K562 (cell line): ENCODE results near the gene UBAC2. TPM values are rescaled to one million over a fixed set of nuclear protein-coding genes. Genes with fewer than 3 reads are reported as not detected.

Experiments
- ATAC-seq: fragments of 200-7000 bp; cut with Tn5 transposase; 3 replicates; pipeline ENCODE4 v1.9.1; 2020; ENCODE audit warnings: moderate library complexity
- BruUV-seq: library from RNA; stranded (reverse); fragments of 400-500 nt; replicated peaks from 2 replicates; lab custom pipeline; 2021; lab: Mats Ljungman, UMichigan
- CTCF ChIA-PET: fragments of 300-600 bp; formaldehyde crosslinking; extraction: SDS; loops from one replicate; lab custom pipeline; 2021; ENCODE audit warnings: low intra/inter-chr PET ratio; lab: Yijun Ruan, JAX
- POLR2A ChIA-PET: fragments of 300-600, 350-650 bp; sonication (Branson Sonifier 250); formaldehyde crosslinking; extraction: SDS; loops from one replicate; lab custom pipeline; 2021; ENCODE audit warnings: antibody characterized with exemption, inconsistent platforms; lab: Yijun Ruan, JAX
- DNase-seq, 4 experiments: peaks; one replicate each; pipeline versions ENCODE4 v3.0.0 to v3.0.0-alpha.2; 2011 to 2018; ENCODE audit warnings: low spot score in 3 of 4, mixed read lengths in 3 of 4; ENCODE audit errors: extremely low read depth in 1 of 4
- FAIRE-seq: peaks from 2 replicates; lab custom pipeline; 2011; peaks lifted over from hg19 to GRCh38; lab: Jason Lieb, UNC
- H2AFZ ChIP-seq: 2 replicates; pipeline ENCODE4 v1.6.0; 2011; ENCODE audit warnings: low read depth, low read length, control low read depth, inconsistent platforms
- H3K27ac ChIP-seq: fragments of 200-600 bp; 3 replicates; pipeline ENCODE4 v1.8.0; 2011; ENCODE audit warnings: low read depth, mild to moderate bottlenecking, control low read depth, inconsistent platforms, low read length, moderate library complexity, mixed read lengths; ENCODE audit errors: extremely low read depth
- H3K27me3 ChIP-seq, 2 experiments: fragments of 300-600 bp in 1 of 2; 2 replicates in 1 of 2; 3 replicates in 1 of 2; pipeline versions ENCODE4 v1.6.0 to v1.8.0; 2011; ENCODE audit warnings: inconsistent platforms in 2 of 2, low read length in 2 of 2, mild to moderate bottlenecking in 1 of 2, mixed read lengths in 1 of 2, moderate library complexity in 1 of 2; ENCODE audit not compliant: control insufficient read depth in 2 of 2, insufficient read depth in 2 of 2
- H3K36me3 ChIP-seq: fragments of 300-600 bp; 3 replicates; pipeline ENCODE4 v1.8.0; 2011; ENCODE audit warnings: mild to moderate bottlenecking, low read length, inconsistent platforms; ENCODE audit not compliant: control insufficient read depth, insufficient read depth
- H3K4me1 ChIP-seq, 2 experiments: fragments of 200-600 bp in 1 of 2; replicated peaks in 1 of 2; 2 replicates in 1 of 2; 3 replicates in 1 of 2; pipeline versions ENCODE4 v1.5.1 to v1.8.0; 2011; ENCODE audit warnings: inconsistent platforms in 2 of 2, low read length in 2 of 2, mild to moderate bottlenecking in 1 of 2, mixed read lengths in 1 of 2, moderate library complexity in 1 of 2; ENCODE audit not compliant: control insufficient read depth in 2 of 2, insufficient read depth in 2 of 2
- H3K4me2 ChIP-seq: 2 replicates; pipeline ENCODE4 v1.6.1; 2011; ENCODE audit warnings: low read length, control low read depth, inconsistent platforms, mixed read lengths; ENCODE audit not compliant: insufficient read depth
- H3K4me3 ChIP-seq: fragments of 200-600 bp; sonication (generic), shearing (Covaris generic); 2 replicates; pipeline ENCODE4 v1.5.1; 2016; ENCODE audit warnings: control low read depth, inconsistent platforms
- H3K79me2 ChIP-seq: fragments of 200-600 bp; 3 replicates; pipeline ENCODE4 v1.8.0; 2011; ENCODE audit warnings: low read length, inconsistent platforms; ENCODE audit not compliant: control insufficient read depth, insufficient read depth
- H3K9ac ChIP-seq, 2 experiments: 2 replicates each; pipeline versions ENCODE4 v1.6.0 to v1.6.1; 2011; ENCODE audit warnings: low read depth in 2 of 2, low read length in 2 of 2, control low read depth in 1 of 2, inconsistent platforms in 1 of 2, mild to moderate bottlenecking in 1 of 2, mixed read lengths in 1 of 2; ENCODE audit not compliant: insufficient read depth in 1 of 2
- H3K9me1 ChIP-seq: one replicate; pipeline ENCODE4 v1.6.0; 2011; ENCODE audit warnings: inconsistent platforms, mild to moderate bottlenecking, low read length, moderate library complexity; ENCODE audit not compliant: control insufficient read depth, insufficient read depth
- H3K9me3 ChIP-seq: replicated peaks from 2 replicates; pipeline ENCODE4 v1.5.1; 2011; ENCODE audit warnings: low read depth, low read length, inconsistent platforms; ENCODE audit not compliant: control insufficient read depth, insufficient read depth
- H4K20me1 ChIP-seq: replicated peaks from 2 replicates; pipeline ENCODE4 v1.6.1; 2011; ENCODE audit warnings: low read length, inconsistent platforms, mixed read lengths; ENCODE audit not compliant: control insufficient read depth, insufficient read depth
- C11orf30 ChIP-seq: fragments of 450-650 bp; IDR thresholded peaks from 2 replicates; pipeline ENCODE4 v1.6.1; 2016; ENCODE audit warnings: low read depth, mild to moderate bottlenecking
- COPS2 ChIP-seq: fragments of 450-650 bp; conservative IDR thresholded peaks from 2 replicates; pipeline ENCODE4 v1.6.1; 2016; ENCODE audit warnings: mild to moderate bottlenecking, moderate library complexity
- MAFG ChIP-seq: fragments of 450-650 bp; conservative IDR thresholded peaks from 2 replicates; pipeline ENCODE4 v1.6.1; 2016; ENCODE audit warnings: missing genetic modification characterization, missing compliant biosample characterization
- POLR2H ChIP-seq: IDR thresholded peaks from 2 replicates; pipeline ENCODE4 v1.6.1; 2016; ENCODE audit warnings: missing genetic modification characterization, low read depth, mild to moderate bottlenecking, control low read depth, missing compliant biosample characterization, moderate library complexity
- RAD21 ChIP-seq, 2 experiments: fragments of 250-450 bp in 1 of 2; fragments of 450-650 bp in 1 of 2; sonication (Bioruptor Pico) in 1 of 2; formaldehyde crosslinking in 1 of 2; IDR thresholded peaks in 1 of 2; conservative IDR thresholded peaks in 1 of 2; 2 replicates each; pipeline versions ENCODE4 v1.4.0 to v1.8.0; 2020 to 2022; ENCODE audit warnings: mild to moderate bottlenecking in 2 of 2, moderate library complexity in 1 of 2
- SIN3A ChIP-seq, 2 experiments: fragments of 150-350 bp in 1 of 2; IDR thresholded peaks; 2 replicates each; pipeline ENCODE4 v1.6.1; 2011 to 2016; ENCODE audit warnings: borderline replicate concordance in 2 of 2, low read depth in 2 of 2, low read length in 2 of 2, mild to moderate bottlenecking in 2 of 2, moderate library complexity in 2 of 2; ENCODE audit not compliant: control insufficient read depth in 1 of 2
- TEAD1 ChIP-seq, 2 experiments: fragments of 450-650 bp in 1 of 2; sonication (generic) in 1 of 2; formaldehyde crosslinking; IDR thresholded peaks; 2 replicates each; pipeline versions ENCODE4 v1.4.0 to v1.8.0; 2020 to 2022; ENCODE audit warnings: mild to moderate bottlenecking in 2 of 2, missing genetic modification reagents in 1 of 2
- U2AF1 ChIP-seq: fragments of 200-400 bp; formaldehyde crosslinking; optimal IDR thresholded peaks from 2 replicates; pipeline ENCODE3; 2017; ENCODE audit warnings: mild to moderate bottlenecking, low read depth, low read length, moderate library complexity
- ZKSCAN3 ChIP-seq: fragments of 250-450 bp; sonication (Bioruptor Pico); IDR thresholded peaks from 2 replicates; pipeline ENCODE4 v1.4.0; 2020
- in situ Hi-C: fragments of 300-500 bp; cut with MboI; formaldehyde crosslinking; loops from 4 replicates; pipeline ENCODE4 v1.15.0; 2018; ENCODE audit warnings: inconsistent platforms, mixed read lengths
- intact Hi-C: fragments of 100-400 bp; cut with micrococcal nuclease; formaldehyde crosslinking; loops from 2 replicates; pipeline ENCODE4 v1.14.2; 2022
- polyA plus RNA-seq, 8 experiments: library from polyadenylated mRNA; depleted of rRNA in 4 of 8; stranded (reverse) in 5 of 8; unstranded in 3 of 8; fragments of >200 nt; fragmentation: Nextera tagmentation in 2 of 8; fragmentation: Illumina TruSeq in 1 of 8; extraction: Ambion mirVana in 2 of 8; extraction: Trizol in 1 of 8; gene quantifications; 2 replicates each; pipeline versions ENCODE4 v1.2.1 to v1.2.3, GENCODE V29; 2011 to 2014; ENCODE audit warnings: inconsistent platforms in 1 of 8, missing spikeins in 1 of 8
- total RNA-seq, 7 experiments: library from RNA; depleted of rRNA in 6 of 7; stranded (reverse); fragments of >200 nt in 6 of 7; fragmentation: Illumina TruSeq in 2 of 7; extraction: Trizol in 2 of 7; gene quantifications; 2 replicates each; pipeline versions ENCODE4 v1.2.1 to v1.2.3, GENCODE V29; 2011 to 2021; ENCODE audit warnings: low replicate concordance in 1 of 7

Gene UBAC2
- total and polyA plus RNA-seq, 9 of the 15 experiments (the other 6 are each of a cell fraction or from before 2014, with no cell fraction given): 6.0 to 84.1 (median 32.3) TPM

- H2AFZ ChIP-seq: no peak overlapping the region
- in situ Hi-C loops (no loop called here), intact Hi-C loops (no loop called here)
- peaks cover 0 to 4% of the 10 kb centered on the region in 2 experiments; a peak in 3 of 5 replicates for H3K4me1 ChIP-seq
- FAIRE-seq: no peak
- no peak for TF ChIP-seq MAFG
- no peak for TF ChIP-seq C11orf30
- TF ChIP-seq ZKSCAN3: no peak
- no peak for TF ChIP-seq POLR2H
- TF ChIP-seq U2AF1: no peak
- no peak for TF ChIP-seq COPS2
- TF ChIP-seq SIN3A (IDR thresholded peaks at IDR 0.05; ENCODE audit: borderline replicate concordance in 2 of 2, control insufficient read depth in 1 of 2, low read depth in 2 of 2, low read length in 2 of 2): no peak
- no peak for TF ChIP-seq RAD21 (CRISPR knock-in tag; conservative IDR thresholded peaks at IDR 0.05 in 1 of 2, IDR thresholded peaks at IDR 0.05 in 1 of 2)
- TF ChIP-seq TEAD1 (CRISPR knock-in tag; IDR thresholded peaks at IDR 0.05): no peak
- H4K20me1 ChIP-seq: no peaks in the 10 kb centered on the region
- ChIA-PET POLR2A (interaction anchor here (0.7 kb wide), 1 partner anchor 41 kb away, joined by 3 read pairs; no protein-coding TSS in a partner anchor), CTCF (no interaction called here)
- H3K9ac ChIP-seq: no peak overlapping the region
- no peaks in the 10 kb centered on the region for H3K79me2 ChIP-seq
- no peak for DNase-seq
- no peak overlapping the region for H3K4me2 ChIP-seq
- H3K9me1 ChIP-seq: no peaks in the 10 kb centered on the region
- H3K27me3 ChIP-seq: no peaks in the 10 kb centered on the region
- no peak overlapping the region for H3K4me3 ChIP-seq
- no peaks in the 10 kb centered on the region for H3K9me3 ChIP-seq
- no peak overlapping the region for H3K27ac ChIP-seq
- no peak for ATAC-seq
- BruUV-seq: no TSS peak
- H3K36me3 ChIP-seq: no peaks in the 10 kb centered on the region
Observed at GRCh38 chr13:99192480-99192879, 8.2 kb upstream of the UBAC2 start.
